ENCODE measurements around the gene RDX.

Gene RDX

GRCh38 chr11:110130642-110131238 lies 165.7 kb downstream of the RDX start:
- DNase-seq (ENCODE audit: low spot score) = peak; percentile 32

GRCh38 chr11:110128161-110128560 lies 168.3 kb downstream of the RDX start:
- DNase-seq (ENCODE audit: low spot score) = no peak

GRCh38 chr11:110126936-110127335 lies 169.5 kb downstream of the RDX start:
- DNase-seq (ENCODE audit: low spot score) = no peak

GRCh38 chr11:110125632-110126031 lies 170.8 kb downstream of the RDX start:
- DNase-seq (ENCODE audit: low spot score) = no peak

Measured in Ammon's horn (tissue), 1 donor.